Subcutaneous abdominal adipose tissue (tissue), 5 donors: ENCODE measurements around the gene DCTN2.

Experiments
- H3K27ac ChIP-seq: one replicate; pipeline ENCODE4 v1.7.0; 2013; ENCODE audit warnings: low read depth, mild to moderate bottlenecking, inconsistent platforms, low read length, moderate library complexity
- H3K27me3 ChIP-seq, 5 donors: one replicate each; pipeline ENCODE4 v1.7.0; 2013; ENCODE audit warnings: low read length in 5 of 5, inconsistent platforms in 1 of 5; ENCODE audit not compliant: control insufficient read depth in 5 of 5, insufficient read depth in 4 of 5
- H3K36me3 ChIP-seq, 5 donors: one replicate each; pipeline ENCODE4 v1.7.0; 2013; ENCODE audit warnings: low read length in 5 of 5; ENCODE audit not compliant: control insufficient read depth in 5 of 5, insufficient read depth in 5 of 5
- H3K4me1 ChIP-seq, 5 donors: one replicate each; pipeline ENCODE4 v1.7.0; 2013; ENCODE audit warnings: low read length in 5 of 5, mild to moderate bottlenecking in 3 of 5, moderate library complexity in 1 of 5; ENCODE audit not compliant: control insufficient read depth in 5 of 5, insufficient read depth in 5 of 5
- H3K4me3 ChIP-seq, 5 donors: one replicate each; pipeline ENCODE4 v1.7.0; 2013; ENCODE audit warnings: low read length in 5 of 5, low read depth in 1 of 5
- H3K9ac ChIP-seq, 5 donors: one replicate each; pipeline ENCODE4 v1.7.0; 2013; ENCODE audit warnings: low read length in 5 of 5, mild to moderate bottlenecking in 4 of 5, moderate library complexity in 3 of 5
- H3K9me3 ChIP-seq, 5 donors: one replicate each; pipeline ENCODE4 v1.7.0; 2013; ENCODE audit warnings: low read length in 5 of 5; ENCODE audit not compliant: control insufficient read depth in 5 of 5
- donor health status: healthy.
- donor health status: healthy.
- donor health status: healthy.
- donor health status: healthy.
- donor health status: healthy.

The DCTN2 gene

GRCh38 chr12:57541717-57542116 is 5.3 kb downstream of the DCTN2 start:
- no peaks in the 10 kb centered on the region for H3K9me3 ChIP-seq
- H3K36me3 ChIP-seq: peaks cover 0 to 50% (median 31%) of the 10 kb centered on the region in 5 donors
- H3K4me1 ChIP-seq: peaks cover 7 to 34% (median 22%) of the 10 kb centered on the region in 5 donors
- no peak overlapping the region for H3K27ac ChIP-seq
- H3K27me3 ChIP-seq: no peaks in the 10 kb centered on the region
- no peak overlapping the region for H3K9ac ChIP-seq
- H3K4me3 ChIP-seq: no peak overlapping the region

- Histone ChIP-seq H3K36me3 (peaks cover 0 to 50% (median 31%) of the 10 kb centered on the region in 5 donors), H3K4me1 (peaks cover 2 to 28% (median 15%) of the 10 kb centered on the region in 5 donors), H3K27me3 (no peaks in the 10 kb centered on the region), H3K9me3 (no peaks in the 10 kb centered on the region), H3K27ac (no peak overlapping the region), H3K9ac (no peak overlapping the region), H3K4me3 (no peak overlapping the region)
Measured at GRCh38 chr12:57541001-57541400, 6.0 kb downstream of the DCTN2 start.

- H3K4me3 ChIP-seq: no peak overlapping the region
- H3K27ac ChIP-seq: no peak overlapping the region
- peak overlapping the region in 1 of 5 donors; percentile 14 for H3K9ac ChIP-seq
- H3K4me1 ChIP-seq: peaks cover 0 to 13% (median 5%) of the 10 kb centered on the region in 5 donors
- H3K9me3 ChIP-seq: no peaks in the 10 kb centered on the region
- no peaks in the 10 kb centered on the region for H3K27me3 ChIP-seq
- H3K36me3 ChIP-seq: peaks cover 0 to 65% (median 46%) of the 10 kb centered on the region in 5 donors
Measured at GRCh38 chr12:57539134-57539768, 7.7 kb downstream of the DCTN2 start.

GRCh38 chr12:57536597-57536942 is 10.4 kb downstream of the DCTN2 start:
- Histone ChIP-seq H3K4me3 (no peak overlapping the region), H3K27ac (no peak overlapping the region), H3K9ac (no peak overlapping the region), H3K36me3 (peaks cover 7 to 83% (median 64%) of the 10 kb centered on the region in 5 donors), H3K27me3 (no peaks in the 10 kb centered on the region), H3K9me3 (no peaks in the 10 kb centered on the region), H3K4me1 (peaks cover 0 to 8% (median 0%) of the 10 kb centered on the region in 5 donors)

- no peak overlapping the region for H3K4me3 ChIP-seq
- no peaks in the 10 kb centered on the region for H3K27me3 ChIP-seq
- no peak overlapping the region for H3K27ac ChIP-seq
- peak overlapping the region in 1 of 5 donors; percentile 5 for H3K9ac ChIP-seq
- H3K4me1 ChIP-seq: peaks cover 0 to 8% (median 0%) of the 10 kb centered on the region in 5 donors
- H3K9me3 ChIP-seq: no peaks in the 10 kb centered on the region
- peaks cover 7 to 84% (median 67%) of the 10 kb centered on the region in 5 donors for H3K36me3 ChIP-seq
Measured at GRCh38 chr12:57535764-57536596, 11.0 kb downstream of the DCTN2 start.

GRCh38 chr12:57534991-57535543 is 11.9 kb downstream of the DCTN2 start:
- no peak overlapping the region for H3K4me3 ChIP-seq
- H3K9ac ChIP-seq: no peak overlapping the region
- H3K4me1 ChIP-seq: peaks cover 0 to 8% (median 0%) of the 10 kb centered on the region in 5 donors
- no peaks in the 10 kb centered on the region for H3K9me3 ChIP-seq
- H3K36me3 ChIP-seq: peaks cover 11 to 84% (median 73%) of the 10 kb centered on the region in 5 donors
- no peaks in the 10 kb centered on the region for H3K27me3 ChIP-seq
- no peak overlapping the region for H3K27ac ChIP-seq

- H3K36me3 ChIP-seq: peaks cover 11 to 85% (median 77%) of the 10 kb centered on the region in 5 donors
- no peak overlapping the region for H3K4me3 ChIP-seq
- no peaks in the 10 kb centered on the region for H3K9me3 ChIP-seq
- H3K27me3 ChIP-seq: no peaks in the 10 kb centered on the region
- H3K4me1 ChIP-seq: peaks cover 0 to 8% (median 0%) of the 10 kb centered on the region in 5 donors
- H3K9ac ChIP-seq: no peak overlapping the region
- H3K27ac ChIP-seq: no peak overlapping the region
Measured at GRCh38 chr12:57534250-57534649, 12.7 kb downstream of the DCTN2 start.

GRCh38 chr12:57533108-57533507 is 13.9 kb downstream of the DCTN2 start:
- Histone ChIP-seq H3K36me3 (peaks cover 11 to 84% (median 77%) of the 10 kb centered on the region in 5 donors), H3K4me3 (no peak overlapping the region), H3K9me3 (no peaks in the 10 kb centered on the region), H3K9ac (no peak overlapping the region), H3K27ac (no peak overlapping the region), H3K27me3 (no peaks in the 10 kb centered on the region), H3K4me1 (peaks cover 0 to 4% (median 0%) of the 10 kb centered on the region in 5 donors)

GRCh38 chr12:57531836-57532235 is 15.2 kb downstream of the DCTN2 start:
- no peaks in the 10 kb centered on the region for H3K27me3 ChIP-seq
- H3K27ac ChIP-seq: no peak overlapping the region
- no peak overlapping the region for H3K9ac ChIP-seq
- no peak overlapping the region for H3K4me3 ChIP-seq
- no peaks in the 10 kb centered on the region for H3K9me3 ChIP-seq
- H3K36me3 ChIP-seq: peaks cover 11 to 88% (median 84%) of the 10 kb centered on the region in 5 donors
- H3K4me1 ChIP-seq: peaks cover 0 to 2% (median under 1%) of the 10 kb centered on the region in 5 donors
